ENCODE data around the gene PHF21B. TPM values are rescaled to one million over a fixed set of nuclear protein-coding genes. Genes with fewer than 3 reads are reported as not detected.

Gene PHF21B
- total RNA-seq, 1 donor from 2014 or later: 37.4 TPM

DNA sequence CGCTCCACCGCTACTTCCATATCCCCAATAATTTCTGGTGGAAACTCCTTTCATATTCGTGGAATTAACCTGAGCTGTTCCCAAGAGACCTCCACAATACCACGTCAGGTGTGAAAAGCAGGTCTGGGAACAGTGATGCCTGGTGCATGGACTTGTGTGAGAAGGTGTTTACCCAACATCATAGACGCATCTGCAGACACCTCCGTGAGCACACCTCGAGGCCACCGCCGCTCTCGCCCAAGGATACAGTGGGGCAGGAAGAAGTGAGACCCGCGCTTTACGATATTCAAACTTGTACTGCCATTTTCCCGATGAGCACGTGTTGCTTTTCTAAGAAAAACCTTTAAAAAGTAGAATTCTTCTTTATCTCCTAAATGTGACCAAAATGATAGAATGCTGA, 8.2 kb downstream of the PHF21B start:
- Mint-ChIP-seq H3K36me3 (ENCODE audit: insufficient read depth) (peaks cover 14% of the 10 kb centered on the region), H3K4me1 (ENCODE audit: low read depth) (peaks cover 25% of the 10 kb centered on the region), H3K4me3 (ENCODE audit: low read depth) (no peak overlapping the region), H3K27me3 (no peaks in the 10 kb centered on the region), H3K27ac (no peak overlapping the region), H3K9me3 (ENCODE audit: low read depth) (no peaks in the 10 kb centered on the region)
- TF ChIP-seq, protein P1, sequence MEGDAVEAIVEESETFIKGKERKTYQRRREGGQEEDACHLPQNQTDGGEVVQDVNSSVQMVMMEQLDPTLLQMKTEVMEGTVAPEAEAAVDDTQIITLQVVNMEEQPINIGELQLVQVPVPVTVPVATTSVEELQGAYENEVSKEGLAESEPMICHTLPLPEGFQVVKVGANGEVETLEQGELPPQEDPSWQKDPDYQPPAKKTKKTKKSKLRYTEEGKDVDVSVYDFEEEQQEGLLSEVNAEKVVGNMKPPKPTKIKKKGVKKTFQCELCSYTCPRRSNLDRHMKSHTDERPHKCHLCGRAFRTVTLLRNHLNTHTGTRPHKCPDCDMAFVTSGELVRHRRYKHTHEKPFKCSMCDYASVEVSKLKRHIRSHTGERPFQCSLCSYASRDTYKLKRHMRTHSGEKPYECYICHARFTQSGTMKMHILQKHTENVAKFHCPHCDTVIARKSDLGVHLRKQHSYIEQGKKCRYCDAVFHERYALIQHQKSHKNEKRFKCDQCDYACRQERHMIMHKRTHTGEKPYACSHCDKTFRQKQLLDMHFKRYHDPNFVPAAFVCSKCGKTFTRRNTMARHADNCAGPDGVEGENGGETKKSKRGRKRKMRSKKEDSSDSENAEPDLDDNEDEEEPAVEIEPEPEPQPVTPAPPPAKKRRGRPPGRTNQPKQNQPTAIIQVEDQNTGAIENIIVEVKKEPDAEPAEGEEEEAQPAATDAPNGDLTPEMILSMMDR (IDR thresholded peaks at IDR 0.05; ENCODE audit: unreplicated experiment): no peak
- no peak for DNase-seq (ENCODE audit: low spot score, unreplicated experiment)

DNA sequence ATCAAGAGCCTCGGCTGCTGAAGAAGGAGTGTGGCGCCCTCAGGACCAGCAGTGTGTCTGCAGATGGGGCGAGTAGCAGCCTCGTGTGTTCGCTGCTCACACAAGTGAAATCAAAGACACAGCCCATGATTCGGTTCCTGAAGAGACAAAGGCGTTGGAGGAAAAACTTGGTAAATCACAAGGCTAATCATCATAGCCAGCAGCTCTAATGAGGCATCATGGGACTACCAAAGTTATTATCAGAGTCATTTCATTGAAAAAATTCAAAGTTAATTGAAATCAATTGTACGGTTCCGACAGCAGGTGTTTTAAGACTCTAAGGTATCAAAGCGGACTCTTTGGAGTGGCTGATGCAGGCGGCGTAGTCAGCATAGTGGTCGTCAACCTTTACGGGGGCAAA, 9.5 kb downstream of the PHF21B start:
- Mint-ChIP-seq H3K36me3 (ENCODE audit: insufficient read depth) (peaks cover 15% of the 10 kb centered on the region), H3K9me3 (ENCODE audit: low read depth) (no peaks in the 10 kb centered on the region), H3K27me3 (no peaks in the 10 kb centered on the region), H3K4me3 (ENCODE audit: low read depth) (no peak overlapping the region), H3K4me1 (ENCODE audit: low read depth) (peaks cover 19% of the 10 kb centered on the region), H3K27ac (no peak overlapping the region)
- no peak for DNase-seq (ENCODE audit: low spot score, unreplicated experiment)
- TF ChIP-seq, protein P1 (IDR thresholded peaks at IDR 0.05; ENCODE audit: unreplicated experiment): no peak

DNA sequence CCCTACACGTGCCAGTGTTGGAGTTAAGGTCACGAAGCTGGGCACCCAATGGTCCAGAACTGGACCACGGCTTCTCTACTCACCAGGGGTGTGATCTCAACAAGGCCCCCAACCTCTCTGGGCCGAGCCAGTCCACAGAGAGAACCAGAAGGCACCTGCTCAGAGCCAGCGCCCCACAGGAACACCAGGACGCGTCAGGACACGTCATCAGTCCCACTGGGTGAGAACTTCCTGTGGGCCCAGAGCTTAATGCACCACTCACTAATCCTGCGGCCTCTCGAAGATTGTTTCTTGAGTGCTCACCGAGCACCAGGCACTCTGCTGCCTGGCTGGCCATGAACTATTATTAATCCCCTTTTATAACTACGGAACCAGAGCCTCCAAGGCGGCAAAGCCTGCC, 10.1 kb downstream of the PHF21B start:
- Mint-ChIP-seq H3K4me3 (ENCODE audit: low read depth) (no peak overlapping the region), H3K27ac (no peak overlapping the region), H3K27me3 (no peaks in the 10 kb centered on the region), H3K9me3 (ENCODE audit: low read depth) (no peaks in the 10 kb centered on the region), H3K36me3 (ENCODE audit: insufficient read depth) (peaks cover 16% of the 10 kb centered on the region), H3K4me1 (ENCODE audit: low read depth) (peaks cover 20% of the 10 kb centered on the region)
- no peak for DNase-seq (ENCODE audit: low spot score, unreplicated experiment)
- TF ChIP-seq, protein P1 (IDR thresholded peaks at IDR 0.05; ENCODE audit: unreplicated experiment): no peak

- H3K9me3 Mint-ChIP-seq (ENCODE audit: low read depth): no peaks in the 10 kb centered on the region
- TF ChIP-seq, protein P1 (IDR thresholded peaks at IDR 0.05; ENCODE audit: unreplicated experiment): no peak
- peaks cover 20% of the 10 kb centered on the region for H3K4me1 Mint-ChIP-seq (ENCODE audit: low read depth)
- no peak overlapping the region for H3K27ac Mint-ChIP-seq
- H3K27me3 Mint-ChIP-seq: no peaks in the 10 kb centered on the region
- DNase-seq (ENCODE audit: low spot score, unreplicated experiment): no peak
- no peak overlapping the region for H3K4me3 Mint-ChIP-seq (ENCODE audit: low read depth)
- H3K36me3 Mint-ChIP-seq (ENCODE audit: insufficient read depth): peaks cover 17% of the 10 kb centered on the region
Measured at GRCh38 chr22:44999231-44999630, 10.6 kb downstream of the PHF21B start.

DNA sequence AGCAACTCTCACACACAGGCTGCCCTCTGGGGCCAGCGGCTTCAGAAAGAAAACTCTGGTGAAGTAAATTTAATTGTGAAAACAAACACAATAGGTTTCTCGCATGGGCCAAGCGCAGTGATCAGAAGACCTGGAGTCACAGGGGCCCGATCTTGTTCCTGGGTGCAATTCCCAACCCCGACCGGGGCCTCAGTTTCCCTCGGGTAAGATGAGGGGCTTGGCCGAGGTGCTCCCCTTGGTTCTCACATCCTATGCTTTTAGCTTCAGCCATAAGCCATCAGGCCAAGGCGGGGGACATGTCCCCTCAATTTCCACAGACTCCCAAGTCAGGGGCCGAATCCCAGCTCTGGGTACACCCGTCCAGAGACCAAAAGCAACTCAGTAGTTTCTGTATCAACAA, 11.5 kb downstream of the PHF21B start:
- H3K4me3 Mint-ChIP-seq (ENCODE audit: low read depth): no peak overlapping the region
- H3K9me3 Mint-ChIP-seq (ENCODE audit: low read depth): no peaks in the 10 kb centered on the region
- H3K36me3 Mint-ChIP-seq (ENCODE audit: insufficient read depth): peaks cover 17% of the 10 kb centered on the region
- TF ChIP-seq, protein P1 (IDR thresholded peaks at IDR 0.05; ENCODE audit: unreplicated experiment): no peak
- H3K27ac Mint-ChIP-seq: no peak overlapping the region
- no peak for DNase-seq (ENCODE audit: low spot score, unreplicated experiment)
- H3K27me3 Mint-ChIP-seq: no peaks in the 10 kb centered on the region
- peaks cover 18% of the 10 kb centered on the region for H3K4me1 Mint-ChIP-seq (ENCODE audit: low read depth)
